GM12864 (cell line): ENCODE results near the gene OAS3.

Experiments
- DNase-seq: peaks from one replicate; pipeline ENCODE4 v3.0.0-alpha.2; 2011; ENCODE audit warnings: low read depth
- H3K4me3 ChIP-seq: 2 replicates; pipeline ENCODE4 v1.5.1; 2011; ENCODE audit warnings: mild to moderate bottlenecking, low read depth, low read length, control low read depth
- CTCF ChIP-seq: IDR thresholded peaks from 2 replicates; pipeline ENCODE4 v1.5.1; 2011; ENCODE audit warnings: low read depth, mild to moderate bottlenecking, moderate library complexity, low read length, control low read depth, inconsistent platforms; ENCODE audit errors: missing control alignments

OAS3 gene

GRCh38 chr12:113010701-113011100 is 72.4 kb downstream of the OAS3 start:
- no peak for DNase-seq
- no peak overlapping the region for H3K4me3 ChIP-seq
- no peak for TF ChIP-seq CTCF

- no peak for DNase-seq
- TF ChIP-seq CTCF, result no peak
- no peak overlapping the region for H3K4me3 ChIP-seq
Observed at GRCh38 chr12:113014565-113014964, 76.3 kb downstream of the OAS3 start.

GRCh38 chr12:113016796-113017195 is 78.5 kb downstream of the OAS3 start:
- no peak overlapping the region for H3K4me3 ChIP-seq
- DNase-seq, result no peak
- no peak for TF ChIP-seq CTCF

- no peak overlapping the region for H3K4me3 ChIP-seq
- DNase-seq, result no peak
- no peak for TF ChIP-seq CTCF
Observed at GRCh38 chr12:113019025-113019424, 80.8 kb downstream of the OAS3 start.

GRCh38 chr12:113021500-113021899 is 83.2 kb downstream of the OAS3 start:
- no peak for TF ChIP-seq CTCF
- DNase-seq, result no peak
- H3K4me3 ChIP-seq, result no peak overlapping the region
